HS-5 (cell line): Measurements from ENCODE around the gene CMKLR1.
A peak's percentile ranks its signal among the peaks of the same experiment; 100 is the strongest.

Experiments used
- DNase-seq: peaks from one replicate; pipeline ENCODE4 v3.0.0-alpha.2; 2012; ENCODE audit warnings: low read depth

The CMKLR1 gene

DNA sequence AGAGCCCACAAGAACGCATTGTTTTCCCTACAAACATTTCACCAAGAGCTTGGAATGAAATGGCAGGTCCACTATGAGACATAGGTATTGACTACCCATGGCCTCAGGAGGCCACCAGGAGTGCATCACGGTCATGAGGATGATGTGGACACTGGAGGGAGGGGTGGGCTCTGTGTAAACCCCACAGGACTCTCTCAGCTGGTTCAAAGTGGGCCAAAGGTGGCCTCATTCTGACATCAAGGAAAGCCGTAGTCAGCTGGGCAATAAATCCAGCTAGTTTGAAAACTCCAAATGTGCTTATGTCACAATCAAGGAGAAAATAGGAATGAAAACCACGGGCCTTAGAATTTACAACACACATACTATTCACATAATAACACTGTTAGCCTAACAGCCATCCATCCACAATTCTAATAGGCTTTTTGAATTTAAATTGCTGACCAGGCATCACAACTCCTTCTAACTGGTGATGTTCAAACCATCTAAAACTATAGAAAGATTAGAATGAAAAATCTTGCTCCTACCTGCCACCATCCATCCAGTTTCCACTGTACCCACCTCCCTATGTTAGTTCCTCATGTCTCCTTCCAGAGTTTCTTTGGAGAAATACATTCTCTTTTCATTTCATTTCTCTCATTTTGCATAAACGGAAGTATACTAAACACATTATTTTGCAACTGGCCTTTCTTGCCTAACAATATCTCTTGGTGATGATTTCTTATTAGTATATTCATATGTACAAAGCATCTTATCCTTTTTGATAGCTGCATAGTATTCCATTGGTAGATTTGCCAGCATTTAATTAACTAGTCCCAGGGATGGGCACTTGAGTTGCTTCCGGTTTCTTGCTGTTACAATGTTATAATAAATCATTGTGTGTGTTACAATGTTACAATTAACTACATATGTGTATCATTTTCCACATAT is 21.5 kb downstream of the CMKLR1 start:
- DNase-seq, result no peak

DNA sequence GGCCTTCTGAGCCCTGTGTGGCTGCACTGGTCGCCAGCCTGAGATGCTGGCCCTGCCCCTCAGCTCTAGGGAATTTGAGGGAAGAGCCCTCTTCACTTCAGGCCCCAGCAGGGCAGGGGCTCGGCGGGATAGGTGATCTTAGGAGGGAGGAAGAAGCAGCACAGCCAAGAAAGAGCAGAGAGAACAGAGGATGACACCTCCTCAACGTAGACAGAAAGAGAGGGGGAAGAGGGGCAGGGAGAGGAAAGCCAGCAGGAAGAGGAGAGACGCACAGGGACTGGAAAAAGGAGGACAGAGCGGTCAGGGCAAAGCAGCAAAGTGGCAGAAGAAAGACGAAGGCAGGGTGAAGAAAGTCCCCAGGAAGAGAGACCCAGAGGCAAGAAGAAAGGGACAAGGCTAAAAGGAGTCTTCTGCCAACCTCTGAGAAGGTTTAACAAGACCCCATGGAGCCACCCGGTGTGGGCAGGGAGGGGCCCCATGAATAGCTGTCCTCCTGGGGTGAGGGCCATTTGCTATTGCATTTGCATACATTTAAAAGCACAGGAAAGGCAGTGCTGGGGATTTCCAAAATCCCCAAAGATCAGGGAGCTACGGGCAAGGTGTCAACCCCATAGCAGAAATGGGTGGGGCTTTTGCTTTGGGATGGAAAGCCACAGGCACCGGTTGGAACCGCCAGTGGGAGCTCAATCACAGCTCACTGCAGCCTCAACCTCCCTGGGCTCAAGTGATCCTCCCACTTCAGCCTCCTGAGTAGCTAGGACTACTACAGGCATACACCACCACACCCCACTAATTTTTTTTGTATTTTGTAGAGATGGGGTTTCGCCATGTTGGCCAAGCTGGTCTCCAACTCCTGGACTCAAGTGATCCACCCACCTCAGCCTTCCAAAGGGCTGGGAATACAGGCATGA is 22.7 kb downstream of the CMKLR1 start:
- no peak for DNase-seq

DNA sequence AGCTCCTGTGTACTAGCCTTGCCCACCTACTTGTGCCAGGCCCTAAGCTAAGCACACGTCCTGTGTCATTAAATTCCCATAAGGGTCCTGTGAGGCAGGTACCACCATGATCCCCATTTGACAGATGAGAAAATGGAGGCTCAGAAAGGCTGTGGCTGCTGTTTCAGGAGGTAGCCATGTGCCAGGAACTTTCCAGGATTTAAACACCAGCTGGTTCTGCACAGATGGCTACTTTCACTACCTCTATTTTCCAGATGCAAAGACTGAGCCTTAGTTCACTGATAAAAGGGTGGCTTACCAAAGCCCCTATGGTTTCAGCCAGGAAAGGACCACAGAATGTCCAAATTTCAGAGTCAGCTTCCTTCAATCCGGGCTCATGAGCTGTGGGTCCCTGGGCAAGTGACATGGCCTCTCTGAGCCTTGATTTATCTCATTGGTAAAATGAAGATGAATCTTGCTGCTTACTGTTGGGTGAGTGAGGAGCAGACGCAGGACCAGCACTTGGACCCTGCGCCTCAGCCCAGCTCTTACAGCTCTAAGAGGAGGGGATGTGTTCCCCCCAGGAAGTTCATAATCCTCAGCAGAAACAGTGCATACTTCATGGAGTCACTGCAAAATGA is 23.5 kb downstream of the CMKLR1 start:
- DNase-seq, result no peak

DNA sequence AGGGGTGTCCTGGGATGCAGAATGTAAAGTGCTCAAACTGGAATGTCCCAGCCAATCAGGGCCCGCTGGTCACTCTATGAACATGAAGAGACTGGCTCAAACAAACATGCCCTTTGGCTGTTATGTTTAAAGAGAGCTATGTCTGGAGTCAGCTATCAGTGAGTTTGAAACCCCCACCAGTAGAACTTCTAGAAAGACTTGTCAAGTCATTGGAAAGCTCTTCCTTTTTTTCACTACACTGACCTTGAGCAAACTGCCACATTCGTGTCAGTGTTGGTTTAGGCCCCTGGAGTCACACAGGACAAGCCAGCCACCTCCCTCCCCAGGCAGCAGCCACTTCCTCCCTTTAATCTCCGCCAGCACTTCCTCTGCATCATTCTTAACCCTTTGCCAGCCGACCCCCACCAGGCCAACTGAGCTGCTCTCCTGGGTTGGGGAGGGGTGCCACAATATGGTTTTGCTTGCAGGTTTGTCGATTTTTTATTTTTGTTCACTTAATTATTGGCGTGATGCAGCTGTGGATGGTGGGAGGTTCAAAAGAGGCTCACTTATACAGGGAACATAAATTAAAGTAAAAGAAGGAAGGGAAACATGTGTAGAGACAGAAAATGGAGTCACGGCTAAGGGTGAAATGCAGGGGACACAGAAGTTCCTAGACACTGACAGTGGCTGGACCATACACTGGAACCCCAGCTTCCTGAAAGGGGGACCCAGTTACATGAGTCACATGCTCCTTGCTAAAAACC is 25.3 kb downstream of the CMKLR1 start:
- DNase-seq, result no peak

DNA sequence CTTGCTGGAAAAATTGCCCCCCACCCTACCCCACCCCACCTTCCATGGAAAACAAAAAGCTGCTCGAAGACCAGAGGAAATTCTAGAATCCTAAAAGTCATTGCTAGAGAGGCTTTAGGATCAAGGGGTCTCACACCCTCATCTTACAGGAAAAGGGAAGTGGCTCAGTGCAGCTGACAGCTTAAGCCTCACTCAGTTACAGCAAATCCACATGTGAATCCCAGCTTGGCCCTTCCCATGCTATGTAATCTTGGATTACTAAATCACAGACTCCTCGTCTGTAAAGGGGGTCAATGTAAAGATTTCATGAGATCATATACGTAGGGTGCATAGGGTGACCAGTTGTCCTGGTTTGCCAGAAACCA is 25.9 kb downstream of the CMKLR1 start:
- no peak for DNase-seq

DNA sequence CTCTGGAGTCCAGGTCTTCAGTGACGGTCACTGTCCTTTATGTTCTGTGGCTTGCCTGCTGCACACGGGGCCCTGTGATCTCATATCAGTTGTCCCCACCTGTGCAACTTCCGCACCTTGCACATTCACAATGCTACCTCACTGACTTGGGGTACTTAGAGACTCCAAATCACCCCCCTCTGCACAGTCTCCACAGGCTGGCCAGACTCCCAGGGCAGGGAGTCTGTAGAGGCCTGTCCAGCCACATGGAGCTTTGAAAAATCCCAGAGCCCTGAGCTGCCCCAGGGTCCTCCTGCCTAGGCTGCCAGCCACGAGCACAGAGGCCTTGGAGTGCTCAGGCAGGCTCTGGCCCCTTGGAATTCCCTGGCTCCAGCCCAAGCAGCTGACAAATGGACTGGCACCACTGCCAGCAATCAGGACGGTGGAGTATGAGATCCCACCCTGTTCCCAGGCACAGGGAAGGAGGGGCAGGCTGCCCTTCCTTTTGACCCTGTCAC is 26.4 kb downstream of the CMKLR1 start:
- no peak for DNase-seq

DNA sequence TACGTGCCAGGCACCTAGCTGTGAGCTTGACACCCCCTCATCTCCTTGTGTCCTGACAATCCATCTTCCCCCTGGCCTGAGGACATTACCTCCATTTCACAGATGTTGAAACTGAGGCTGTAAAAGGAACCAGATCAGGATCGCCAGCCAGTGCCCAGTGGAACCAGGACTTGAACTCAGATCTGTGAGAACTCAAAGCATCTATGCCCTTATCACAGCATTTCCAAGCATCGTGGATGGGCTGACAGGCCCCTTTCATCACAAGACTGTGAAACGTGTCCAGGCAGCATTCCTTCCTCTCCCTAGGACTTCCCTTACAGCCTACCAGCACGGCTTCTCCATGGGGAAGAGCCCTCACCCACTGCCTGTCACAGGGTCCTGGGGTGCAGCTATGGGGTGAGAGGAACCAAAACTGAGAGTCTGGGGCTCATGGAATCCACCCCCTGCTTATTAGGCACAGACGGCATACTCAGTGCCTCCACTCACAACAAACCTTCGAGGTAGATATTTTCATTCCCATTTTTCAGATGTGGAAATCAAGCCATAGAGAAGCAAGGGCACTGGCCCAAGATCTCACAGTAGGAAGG is 26.9 kb downstream of the CMKLR1 start:
- no peak for DNase-seq

DNA sequence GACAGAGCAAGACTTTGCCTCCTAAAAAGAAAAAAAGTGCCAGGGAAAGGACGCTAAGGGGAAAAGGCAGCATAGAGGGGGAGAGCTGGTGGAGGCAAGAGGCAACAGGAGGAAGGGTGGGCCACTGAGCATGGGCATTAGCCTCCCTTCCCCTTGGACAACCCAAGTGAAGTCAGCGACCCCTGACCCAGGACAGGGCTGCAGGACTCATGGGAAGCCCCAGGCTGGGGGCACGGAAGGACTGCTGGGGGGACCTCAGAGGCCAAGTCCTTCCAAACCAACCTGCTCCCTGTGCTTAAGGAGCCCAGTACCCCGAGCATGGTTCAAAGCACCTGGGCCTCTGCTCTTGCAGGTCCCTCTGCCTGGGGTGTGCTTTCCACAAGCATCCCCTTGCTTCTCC is 27.5 kb downstream of the CMKLR1 start:
- no peak for DNase-seq

DNA sequence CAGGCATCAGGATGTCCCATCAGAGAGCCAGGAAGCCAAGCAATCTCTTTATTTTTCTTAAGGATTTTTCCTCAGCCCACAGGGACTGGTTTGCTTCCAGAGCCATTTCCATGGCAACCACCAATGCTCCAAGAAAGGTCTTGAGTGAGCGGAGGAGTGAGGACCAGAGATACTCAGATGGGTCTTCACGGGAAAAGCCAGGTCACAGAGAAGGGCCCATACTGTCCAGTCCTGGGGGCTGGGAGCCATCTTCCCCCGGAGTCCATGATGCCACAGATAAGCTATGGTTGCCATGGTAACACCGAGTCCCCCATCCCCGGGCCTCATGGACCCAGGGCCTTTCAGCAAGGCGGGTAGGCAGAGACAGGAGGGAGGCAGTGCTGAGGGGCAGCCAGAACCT is 28.6 kb downstream of the CMKLR1 start:
- no peak for DNase-seq

DNA sequence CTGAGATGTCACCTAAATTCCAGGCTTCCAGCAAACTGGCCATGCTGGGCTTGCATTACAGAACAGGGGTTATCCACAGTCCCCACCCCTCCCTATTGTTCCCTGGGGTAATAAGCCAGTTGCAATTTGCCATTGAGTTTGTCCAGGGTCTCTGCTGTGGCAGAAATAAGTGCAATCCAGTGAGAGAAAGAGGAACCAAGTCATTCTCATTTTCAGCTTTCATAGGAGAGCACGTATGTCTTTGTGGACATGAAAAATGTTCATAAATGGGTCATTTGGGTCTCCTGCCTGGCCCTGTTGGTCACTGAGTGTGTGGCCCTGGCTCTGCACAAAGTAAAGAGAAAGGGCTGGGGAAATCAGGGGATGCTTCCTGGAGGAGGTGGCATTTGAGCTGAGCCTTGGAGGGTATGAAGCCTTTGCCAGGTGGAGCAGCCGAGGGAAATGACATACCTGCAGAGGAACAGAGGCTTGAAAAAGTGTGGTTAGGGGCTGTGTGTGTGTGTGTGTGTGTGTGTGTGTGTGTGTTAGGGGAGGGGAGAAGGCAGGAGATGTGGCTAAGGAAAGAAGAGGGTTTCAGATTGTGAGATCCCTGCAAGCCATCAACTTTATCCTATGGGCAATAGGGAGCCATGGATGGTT is 29.3 kb downstream of the CMKLR1 start:
- no peak for DNase-seq

DNA sequence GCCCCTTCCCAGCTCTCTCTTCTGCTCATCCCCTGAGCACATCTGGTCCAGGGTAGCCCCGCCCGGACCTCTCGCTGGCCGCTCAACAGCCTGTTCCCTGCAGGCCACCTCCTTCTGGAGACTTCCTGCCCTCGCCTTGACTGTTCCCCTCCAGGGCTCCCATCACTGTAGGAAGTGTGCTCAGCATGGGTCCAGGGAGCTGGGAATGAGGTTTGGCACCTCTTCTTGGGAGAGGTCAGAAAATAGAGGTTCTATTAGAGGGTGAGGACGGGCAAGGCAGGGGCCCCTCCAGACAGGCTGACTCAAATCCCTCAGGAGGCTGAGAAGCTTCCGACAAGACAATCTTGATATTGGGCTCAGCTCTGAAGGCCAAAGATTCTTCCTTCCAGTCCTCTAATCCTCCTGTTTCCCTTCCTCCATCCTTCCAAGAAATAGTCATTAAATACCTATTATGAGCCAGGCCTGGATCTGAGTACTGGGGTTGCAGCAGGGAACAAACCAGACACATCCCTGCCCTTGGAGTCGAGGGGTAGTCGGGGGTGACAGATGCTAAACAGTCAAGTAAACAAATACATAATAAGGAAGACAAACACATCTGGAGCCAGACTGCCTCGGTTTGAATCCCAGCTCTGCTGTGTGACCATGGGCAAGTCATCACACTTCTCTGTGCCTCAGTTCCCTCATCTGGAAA is 30.6 kb downstream of the CMKLR1 start:
- no peak for DNase-seq

DNA sequence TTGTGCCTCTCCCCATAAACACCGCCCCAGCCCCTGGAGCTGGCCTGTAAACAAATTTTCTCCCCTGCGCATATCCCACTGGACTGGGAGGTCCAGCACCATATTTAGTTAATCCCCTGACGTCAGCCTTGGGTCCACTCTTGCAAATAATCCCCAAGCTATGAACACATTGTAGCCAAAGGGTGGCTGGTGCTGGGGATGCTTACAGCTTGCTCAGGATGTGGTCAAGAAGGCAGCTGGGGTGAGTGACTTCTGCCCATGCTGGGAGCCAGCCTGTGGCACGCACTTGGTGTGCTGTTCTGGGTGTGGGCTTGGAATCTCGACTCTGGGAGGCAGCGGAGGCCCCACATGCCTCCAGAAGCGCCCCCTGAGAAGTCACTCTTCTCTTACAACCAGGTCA is 32.1 kb downstream of the CMKLR1 start:
- no peak for DNase-seq

DNA sequence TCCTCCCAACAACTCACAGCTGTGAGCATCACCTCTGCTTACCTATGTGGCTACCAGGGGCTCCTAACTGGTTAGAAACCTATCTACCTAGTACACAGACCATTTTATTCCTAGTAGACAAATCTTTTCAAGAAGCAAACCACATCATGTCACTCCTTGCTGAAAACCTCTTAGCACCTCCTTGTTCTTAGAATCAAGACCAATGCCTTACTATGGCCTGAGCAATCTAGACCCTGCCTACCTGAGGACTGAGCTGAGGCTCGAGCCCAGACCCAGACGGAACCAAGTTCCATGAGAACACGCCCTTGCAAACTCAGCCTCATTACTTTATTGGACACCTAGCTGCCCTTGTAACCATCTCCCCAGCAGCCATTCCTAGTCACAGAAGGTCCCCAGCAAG is 32.6 kb downstream of the CMKLR1 start:
- no peak for DNase-seq

DNA sequence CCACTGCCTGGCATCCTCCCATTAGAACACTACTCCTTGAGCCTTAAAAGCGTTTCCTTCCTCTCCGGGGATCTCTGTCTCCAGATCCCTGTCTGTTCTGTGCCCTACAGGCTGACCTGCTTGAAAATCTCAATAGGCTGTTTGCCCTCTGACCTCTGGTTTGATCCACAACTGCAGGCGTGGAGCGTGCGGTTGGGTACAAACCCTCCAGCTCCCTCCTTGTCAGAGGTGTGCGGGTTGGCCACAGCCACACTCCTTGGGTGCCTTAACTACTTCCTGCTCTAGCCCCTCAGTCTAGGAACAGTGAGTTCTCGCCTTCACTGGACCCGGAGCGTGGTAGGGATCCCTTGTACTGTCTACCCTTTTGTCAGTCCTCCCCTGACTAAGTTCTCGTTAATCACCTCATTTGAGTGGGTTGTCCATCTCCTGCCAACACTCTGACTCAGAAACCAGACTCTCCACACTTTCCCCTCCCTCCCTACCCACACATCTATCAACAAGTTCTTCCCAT is 33.1 kb downstream of the CMKLR1 start:
- no peak for DNase-seq

DNA sequence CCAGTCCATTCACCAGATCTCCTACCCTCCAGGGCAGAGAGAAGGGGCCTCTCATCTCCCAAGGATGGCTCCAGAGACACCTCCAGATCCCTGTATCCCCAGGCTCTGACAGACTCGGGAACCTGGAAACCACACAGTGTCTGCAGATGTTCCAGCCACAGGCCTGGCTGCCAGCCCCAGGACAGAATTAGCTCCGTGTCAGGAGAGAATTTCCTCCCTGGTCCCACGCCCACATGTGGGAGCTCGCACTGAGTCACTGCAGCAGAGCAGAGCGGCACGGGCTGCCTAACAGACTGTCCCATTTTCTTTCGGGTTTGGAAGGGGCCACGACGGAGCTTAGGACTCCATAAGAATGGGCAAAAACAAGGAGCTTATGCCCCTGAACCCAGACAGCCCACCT is 33.6 kb downstream of the CMKLR1 start:
- DNase-seq, result peak; percentile 64

DNA sequence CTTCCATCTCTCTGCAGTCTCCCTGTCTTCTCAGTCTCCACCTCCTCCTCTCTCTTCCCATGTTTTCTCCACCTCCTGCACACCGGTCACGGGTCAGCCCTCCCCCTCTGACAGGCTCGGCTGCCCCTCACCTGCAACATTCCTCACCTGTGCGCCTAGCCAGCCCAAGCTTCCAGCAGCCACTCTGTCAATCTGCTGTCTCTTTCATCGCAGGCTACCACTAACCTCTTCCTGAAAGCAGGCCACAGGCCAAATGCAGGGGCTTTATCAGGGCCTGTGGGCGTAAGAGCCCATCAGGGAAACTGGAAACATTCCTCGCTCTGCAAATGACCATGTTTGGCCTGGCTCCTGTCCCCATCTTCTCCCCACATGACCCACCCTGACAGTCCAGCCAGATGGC is 34.5 kb downstream of the CMKLR1 start:
- DNase-seq, result no peak

DNA sequence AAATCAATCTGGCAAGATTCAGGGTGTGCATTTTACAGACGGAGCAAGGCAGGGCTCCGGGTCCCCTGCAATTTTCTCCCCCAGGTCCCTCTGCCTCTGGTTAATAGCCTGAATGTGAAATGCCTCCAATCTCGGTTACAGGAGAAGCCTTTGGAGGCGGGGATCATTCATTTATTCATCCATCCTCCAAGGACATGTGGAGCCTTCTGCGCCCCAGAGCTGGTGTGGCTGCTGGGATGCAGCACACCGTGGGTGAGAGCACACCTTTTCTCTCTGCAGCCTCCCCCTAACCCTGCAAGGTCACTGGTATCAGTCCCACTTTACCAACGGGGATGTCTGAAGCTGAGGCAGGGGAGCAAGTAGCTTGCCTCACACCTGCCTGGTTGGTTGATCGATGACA is 35.4 kb downstream of the CMKLR1 start:
- DNase-seq, result no peak

DNA sequence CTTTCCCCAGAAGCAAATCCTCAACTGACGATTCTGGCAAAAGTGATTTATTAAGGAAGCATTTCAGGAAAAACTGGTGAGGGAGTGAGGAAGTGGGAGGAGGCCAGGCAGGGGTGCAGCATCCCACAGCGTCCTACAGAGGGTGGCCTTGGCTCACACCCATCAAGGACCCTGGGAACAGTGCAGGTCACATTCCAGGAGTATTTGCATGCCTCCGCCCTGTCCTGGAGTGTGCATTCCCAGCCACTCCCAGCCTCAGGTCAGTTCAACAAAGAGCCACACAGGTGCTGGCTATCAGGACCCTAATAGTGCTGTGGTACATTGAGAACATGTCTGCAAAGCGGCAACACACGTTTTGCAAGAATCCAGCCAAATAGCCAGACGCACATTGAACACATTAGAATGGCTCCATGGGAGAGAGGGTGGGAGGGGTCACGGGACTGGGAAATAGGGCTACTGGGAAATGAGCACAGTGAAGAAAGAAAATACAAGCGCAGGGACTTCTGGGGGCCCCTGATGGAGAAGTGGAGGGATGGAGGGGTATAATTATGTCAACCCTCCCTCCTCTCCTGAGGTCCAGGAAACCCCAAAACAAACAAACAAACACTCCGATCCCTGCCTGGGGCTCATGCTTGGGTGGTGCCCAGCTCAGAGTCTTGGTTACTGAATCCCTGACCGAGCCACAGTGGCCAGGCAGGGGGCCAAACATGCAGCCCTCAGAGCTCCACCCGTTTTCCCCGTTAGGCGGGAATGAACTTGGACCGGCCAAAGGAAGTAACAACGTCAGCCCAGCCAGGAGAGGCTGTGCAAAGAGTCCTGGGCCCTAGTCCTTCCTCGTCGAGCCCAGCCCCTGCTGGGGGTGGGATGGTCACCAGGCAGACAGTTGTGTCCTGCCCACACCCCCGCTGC is 36.5 kb downstream of the CMKLR1 start:
- DNase-seq, result no peak

DNA sequence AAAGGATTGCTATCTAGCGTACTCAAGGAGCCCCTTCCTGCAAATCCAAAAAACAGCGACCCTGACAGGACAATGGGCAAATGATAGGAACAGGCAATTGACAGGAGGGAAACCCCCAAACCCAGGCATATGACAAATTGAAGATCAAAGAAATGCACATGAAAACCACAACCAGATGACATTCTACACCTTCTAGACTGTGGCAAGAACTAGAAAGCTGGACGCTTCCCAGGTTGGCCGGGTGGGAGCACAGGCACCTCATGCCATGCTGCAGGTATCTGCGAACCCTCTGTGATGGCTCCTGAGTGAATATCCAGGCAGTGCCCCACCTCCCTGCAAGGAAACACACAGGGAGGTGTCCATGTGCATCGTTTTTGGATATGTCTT is 37.1 kb downstream of the CMKLR1 start:
- no peak for DNase-seq
